ENCODE measurements around the gene ZP1.
"Not testable (repeated sequence)": the region's sequence is repeated elsewhere in the genome, so short reads cannot be mapped to it uniquely, and the experiment has no call there.

ZP1 gene

DNA sequence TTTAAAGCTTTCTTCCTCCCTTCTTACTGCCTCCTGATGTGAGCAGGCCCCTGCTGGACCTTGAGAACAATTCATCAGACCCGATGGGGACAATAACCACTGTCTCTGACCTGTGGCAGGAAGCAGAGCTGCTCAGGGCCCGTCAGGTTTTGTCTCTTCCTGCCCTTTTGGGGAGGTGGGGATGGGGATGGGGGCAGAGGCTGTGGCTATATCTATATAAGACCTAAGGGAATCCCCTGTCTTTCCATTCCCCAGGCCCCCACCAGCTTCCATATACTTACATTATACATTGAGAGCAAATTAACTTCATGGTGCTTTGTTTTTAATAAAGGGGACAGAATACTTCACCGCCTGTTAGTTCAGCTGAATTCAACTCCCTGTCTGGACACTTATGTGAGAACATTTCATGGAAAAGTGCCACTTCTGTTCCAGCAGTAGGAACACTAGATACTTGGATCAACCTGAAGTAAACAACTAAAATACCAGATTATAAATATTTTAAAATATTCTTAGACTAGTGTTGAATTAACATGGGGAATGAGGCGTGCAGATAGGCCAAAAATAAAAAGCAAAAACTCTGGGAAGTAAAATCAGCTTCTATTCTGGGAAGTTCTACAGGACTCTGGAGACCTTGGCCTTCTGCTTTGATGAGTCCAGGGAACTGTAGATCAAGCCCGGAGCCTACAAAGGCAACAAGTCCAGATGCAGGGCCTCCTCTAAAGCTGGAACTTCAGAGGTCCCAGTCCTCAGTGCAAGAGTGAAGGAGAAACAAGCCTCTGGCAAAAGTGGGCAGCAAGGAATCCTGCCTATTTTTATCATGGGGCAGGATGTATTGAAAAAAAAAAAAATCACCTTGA is 11.1 kb downstream of the ZP1 start:
- DNase-seq (ENCODE audit: low spot score) = no peak

DNA sequence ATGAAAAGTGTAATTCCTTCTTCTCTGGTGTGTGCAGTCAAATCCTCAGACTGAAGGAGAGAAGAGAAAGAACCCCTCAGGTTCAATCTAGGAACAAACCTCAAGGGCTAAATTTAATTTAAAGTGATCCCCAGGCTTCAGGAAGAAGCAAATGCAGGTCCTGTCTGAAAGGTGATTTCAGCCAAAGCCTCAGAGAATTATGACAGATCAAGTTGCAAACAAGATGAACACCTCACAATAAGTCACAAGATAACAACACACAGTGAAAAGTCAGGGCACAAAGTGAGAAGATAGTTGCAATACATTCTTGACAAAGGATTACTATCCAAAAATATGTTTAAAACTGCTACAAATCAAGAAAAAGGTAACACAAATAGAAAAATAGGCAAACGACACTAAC is 11.8 kb downstream of the ZP1 start:
- DNase-seq (ENCODE audit: low spot score) = no peak

GRCh38 chr11:60879971-60880588 is 12.7 kb downstream of the ZP1 start:
- no peak for DNase-seq (ENCODE audit: low spot score)

GRCh38 chr11:60880643-60881282 is 13.4 kb downstream of the ZP1 start:
- no peak for DNase-seq (ENCODE audit: low spot score)

DNA sequence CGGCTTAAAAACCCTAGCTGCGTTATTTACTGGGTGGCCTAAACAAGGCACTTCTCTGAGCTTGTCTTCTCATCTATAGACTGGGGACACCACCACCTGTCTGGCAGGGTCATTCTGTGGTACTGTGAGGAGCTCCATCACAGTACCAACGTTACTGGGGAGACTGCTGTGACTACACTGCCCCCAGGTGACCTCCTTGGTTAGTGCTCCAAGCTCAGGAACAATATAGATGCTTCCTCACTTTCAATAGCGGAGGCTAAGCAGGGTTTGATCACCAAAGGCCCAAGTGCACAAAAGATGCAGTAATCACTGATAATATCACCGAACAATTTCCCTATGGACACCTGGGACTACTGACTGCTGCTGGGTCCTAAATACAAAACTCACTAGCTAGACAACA is 20.2 kb downstream of the ZP1 start:
- DNase-seq (ENCODE audit: low spot score) = peak; percentile 74

GRCh38 chr11:60889869-60890311 is 22.5 kb downstream of the ZP1 start:
- no peak for DNase-seq (ENCODE audit: low spot score)

DNA sequence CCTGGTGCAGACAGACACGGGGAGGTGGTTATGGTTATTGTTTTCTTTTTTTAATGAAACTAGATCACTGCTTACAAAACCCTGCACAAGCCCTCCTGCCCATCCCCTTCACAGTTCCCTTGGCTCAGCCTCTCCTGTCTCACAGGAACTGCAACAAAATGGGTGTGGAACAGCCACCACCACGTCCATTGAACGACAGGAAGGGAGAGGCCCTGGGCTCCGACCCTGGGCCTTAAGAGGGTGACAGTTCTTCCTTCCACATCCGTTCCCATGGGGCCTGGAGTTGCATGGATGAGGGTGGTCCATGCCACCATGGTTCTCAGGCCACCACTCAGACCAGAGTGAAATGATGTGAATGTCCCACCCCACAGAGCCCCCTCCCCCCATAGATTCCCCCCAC is 23.4 kb downstream of the ZP1 start:
- no peak for DNase-seq (ENCODE audit: low spot score)

DNA sequence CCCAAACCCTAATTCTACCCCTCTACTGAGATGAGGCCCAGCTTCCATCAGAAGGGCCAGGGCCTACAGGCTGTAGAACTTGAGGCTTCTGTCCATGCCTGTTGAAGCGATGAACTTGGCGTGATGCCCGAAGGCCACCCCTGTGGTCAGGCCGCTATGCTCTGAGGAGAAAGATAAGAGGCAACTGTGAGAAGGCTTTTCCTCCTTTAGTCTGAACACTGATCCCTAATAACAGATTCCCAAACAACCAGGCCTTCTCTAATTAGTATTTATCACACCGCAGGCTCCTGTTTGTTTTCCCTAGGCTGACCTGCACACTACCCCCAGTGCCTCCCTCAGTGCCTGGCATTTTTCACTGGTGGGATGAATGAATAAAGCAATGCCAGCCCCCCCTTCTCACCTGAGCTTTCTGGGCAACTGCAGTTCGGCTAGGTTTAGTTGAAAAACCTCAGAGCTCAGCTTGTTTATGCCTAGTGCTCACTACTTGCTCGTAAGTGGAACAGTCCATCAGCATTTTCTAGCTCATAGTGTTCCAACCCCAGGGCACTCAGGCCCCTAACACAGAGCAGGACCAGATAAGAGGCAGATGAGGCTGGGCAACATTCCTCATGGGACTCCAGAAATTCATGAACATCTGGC is 23.9 kb downstream of the ZP1 start:
- no peak for DNase-seq (ENCODE audit: low spot score)

DNA sequence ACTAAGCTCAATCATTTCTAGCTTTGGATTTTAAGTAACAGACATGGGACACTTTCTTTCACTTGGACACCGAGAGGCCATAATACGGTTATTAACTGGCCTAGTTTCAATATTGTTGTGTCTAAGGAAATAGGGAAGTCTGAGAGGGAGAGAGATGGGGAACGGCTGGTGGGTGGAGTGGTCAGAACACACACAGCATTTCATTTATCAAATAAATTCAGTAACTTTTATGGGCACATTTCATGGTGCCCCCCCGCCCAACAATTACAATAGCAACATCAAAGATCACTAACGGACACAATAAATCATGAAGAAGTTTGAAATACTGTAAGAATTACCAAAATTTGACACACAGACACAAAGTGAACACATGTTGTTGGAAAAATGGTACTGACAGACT is 28.3 kb downstream of the ZP1 start:
- DNase-seq (ENCODE audit: low spot score) = no peak

DNA sequence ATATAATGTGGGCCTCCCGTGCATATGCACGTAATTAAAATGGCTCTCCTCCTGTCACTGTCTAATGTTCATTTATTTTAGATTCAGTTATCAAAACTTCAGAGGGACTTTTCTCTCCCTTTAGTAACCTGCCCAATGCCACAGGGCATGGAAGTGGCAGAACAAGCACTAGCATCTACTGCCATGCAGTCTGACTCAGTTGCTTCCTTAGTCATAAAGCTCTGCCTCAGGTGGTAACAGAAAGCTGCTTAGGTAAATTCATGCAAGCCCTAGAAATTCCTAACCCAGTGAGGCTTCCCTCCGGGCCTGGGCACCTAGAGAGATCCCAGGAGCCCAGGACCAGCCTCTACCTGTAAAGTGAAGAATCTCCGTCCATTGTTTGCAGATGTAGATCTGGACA is 30.2 kb downstream of the ZP1 start:
- no peak for DNase-seq (ENCODE audit: low spot score)

- DNase-seq (ENCODE audit: low spot score) = peak; percentile 65
Observed at GRCh38 chr11:60899046-60899936, 31.9 kb downstream of the ZP1 start.

GRCh38 chr11:60899977-60900376 is 32.6 kb downstream of the ZP1 start:
- no peak for DNase-seq (ENCODE audit: low spot score)

- no peak for DNase-seq (ENCODE audit: low spot score)
Observed at GRCh38 chr11:60900673-60901404, 33.5 kb downstream of the ZP1 start.

GRCh38 chr11:60902625-60903024 is 35.3 kb downstream of the ZP1 start:
- no peak for DNase-seq (ENCODE audit: low spot score)

DNA sequence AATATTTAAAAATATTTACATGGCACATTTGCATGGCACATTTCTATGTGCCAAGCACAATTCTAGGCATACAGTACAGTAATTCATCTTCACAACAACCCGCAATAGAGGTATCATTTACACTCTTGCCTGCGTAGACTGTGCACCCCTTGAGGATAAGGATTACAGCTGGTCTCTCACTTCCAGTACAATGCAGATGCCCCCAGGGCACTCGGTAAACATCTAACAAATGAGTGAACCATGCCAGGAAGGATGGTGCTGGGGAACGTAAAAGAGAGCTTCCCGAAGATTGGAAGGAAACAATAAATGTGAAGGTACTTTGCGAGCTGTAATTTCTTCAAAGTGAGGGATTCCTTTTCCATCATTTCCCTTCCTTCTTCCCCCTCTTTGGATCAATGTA is 37.7 kb downstream of the ZP1 start:
- no peak for DNase-seq (ENCODE audit: low spot score)

DNA sequence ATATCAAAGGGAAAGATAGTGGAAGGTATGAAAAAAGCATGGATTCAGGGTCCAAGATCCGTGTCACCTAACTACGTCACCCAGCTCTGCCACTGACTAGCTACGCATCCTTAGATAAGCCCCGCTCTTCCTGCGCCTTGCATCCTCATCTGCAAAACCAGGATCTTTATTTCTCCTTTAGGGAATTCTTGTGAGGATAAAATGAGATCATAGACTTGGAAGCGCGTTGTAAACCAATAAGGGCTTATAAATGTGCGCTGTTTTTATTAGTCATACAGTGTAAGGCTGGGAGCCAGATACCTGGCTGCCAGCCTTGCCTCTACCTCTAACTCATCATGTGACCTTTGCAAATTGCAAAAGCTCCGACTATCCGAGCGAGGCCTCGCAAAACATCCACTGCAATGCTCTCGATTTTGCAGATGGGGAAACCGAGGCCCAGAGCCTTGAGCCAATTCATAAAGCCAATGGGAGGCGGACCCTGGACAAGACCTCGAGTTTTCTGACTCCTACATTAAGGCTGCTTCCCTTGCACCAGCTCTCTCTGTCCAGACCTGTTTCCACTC is 38.3 kb downstream of the ZP1 start:
- DNase-seq (ENCODE audit: low spot score) = no peak

DNA sequence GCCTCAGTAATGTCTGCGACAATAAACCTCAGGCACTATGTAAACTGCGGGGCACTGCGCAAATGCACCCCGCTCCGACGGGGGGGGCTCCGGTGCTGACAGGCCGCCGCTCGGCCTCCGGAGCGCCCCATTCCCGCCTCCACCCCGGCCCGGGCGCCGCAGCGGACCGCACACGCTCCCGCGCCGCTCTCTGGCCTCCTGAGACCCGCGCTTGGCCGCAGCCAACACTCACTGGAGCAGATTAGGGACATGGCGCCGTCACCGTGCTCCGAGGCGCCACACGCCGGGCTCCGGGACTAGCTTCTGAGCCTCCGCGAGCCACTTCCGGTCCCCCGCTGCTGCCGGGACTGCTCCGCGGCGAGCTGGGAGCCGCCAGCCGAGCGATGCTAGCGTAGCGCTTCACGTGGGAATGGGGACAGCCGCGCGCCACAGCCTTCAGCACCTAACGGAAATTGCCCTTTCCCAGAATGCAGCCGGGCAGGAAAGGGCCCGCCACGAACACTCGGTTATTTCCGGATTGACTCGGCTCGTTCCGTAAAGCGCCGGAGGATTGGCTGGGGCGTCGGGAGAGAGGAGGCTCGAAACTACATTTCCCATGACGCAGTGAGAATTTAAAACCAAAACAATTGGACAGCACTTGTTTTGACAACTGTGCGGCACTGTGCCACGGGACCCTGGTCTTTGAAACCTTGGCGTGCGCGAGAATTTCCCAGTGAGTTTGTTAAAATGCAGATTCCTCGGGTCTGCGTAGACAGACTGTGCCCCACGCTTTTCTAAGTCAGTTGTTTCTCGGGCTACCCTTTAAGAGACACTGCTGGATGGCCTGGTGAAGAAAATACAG is 39.0 kb downstream of the ZP1 start, which contains the start of gene PRPF19:
Gene PRPF19 (minus strand): TSS at position 454 of the 841 bp plus-strand sequence. CDS start 203 bp downstream, at position 251.
- DNase-seq (ENCODE audit: low spot score) = peak; percentile 99

- no peak for DNase-seq (ENCODE audit: low spot score)
Observed at GRCh38 chr11:60908803-60909202, 41.5 kb downstream of the ZP1 start.

- DNase-seq (ENCODE audit: low spot score) = not testable (repeated sequence)
Observed at GRCh38 chr11:60909680-60910280, 42.4 kb downstream of the ZP1 start.
